Adrenal gland (tissue), 5 donors: ENCODE measurements around the gene GSTCD.

Source experiments
- POLR2A ChIP-seq, 2 donors: fragments of 450-650 bp; IDR thresholded peaks; one replicate each; pipeline ENCODE4 v1.6.1; 2017; ENCODE audit warnings: antibody characterized with exemption in 2 of 2, mild to moderate bottlenecking in 2 of 2, moderate library complexity in 1 of 2
- TF ChIP-seq, protein P1 (sequence below), 6 experiments: fragments of 450-650 bp in 4 of 6; fragments of 200-600 bp in 2 of 6; sonication (generic) in 1 of 6; IDR thresholded peaks; 1 replicate in 5 of 6; 2 replicates in 1 of 6; pipeline versions ENCODE4 v1.5.1 to v1.8.0; 2016 to 2021; ENCODE audit warnings: antibody characterized with exemption in 6 of 6, mild to moderate bottlenecking in 2 of 6, moderate library complexity in 1 of 6
- donor health status: DM: no; HTN: no; CAD: no.

GRCh38 chr4:105666693-105667092, 41.9 kb upstream of the GSTCD start:
- TF ChIP-seq, protein P1, sequence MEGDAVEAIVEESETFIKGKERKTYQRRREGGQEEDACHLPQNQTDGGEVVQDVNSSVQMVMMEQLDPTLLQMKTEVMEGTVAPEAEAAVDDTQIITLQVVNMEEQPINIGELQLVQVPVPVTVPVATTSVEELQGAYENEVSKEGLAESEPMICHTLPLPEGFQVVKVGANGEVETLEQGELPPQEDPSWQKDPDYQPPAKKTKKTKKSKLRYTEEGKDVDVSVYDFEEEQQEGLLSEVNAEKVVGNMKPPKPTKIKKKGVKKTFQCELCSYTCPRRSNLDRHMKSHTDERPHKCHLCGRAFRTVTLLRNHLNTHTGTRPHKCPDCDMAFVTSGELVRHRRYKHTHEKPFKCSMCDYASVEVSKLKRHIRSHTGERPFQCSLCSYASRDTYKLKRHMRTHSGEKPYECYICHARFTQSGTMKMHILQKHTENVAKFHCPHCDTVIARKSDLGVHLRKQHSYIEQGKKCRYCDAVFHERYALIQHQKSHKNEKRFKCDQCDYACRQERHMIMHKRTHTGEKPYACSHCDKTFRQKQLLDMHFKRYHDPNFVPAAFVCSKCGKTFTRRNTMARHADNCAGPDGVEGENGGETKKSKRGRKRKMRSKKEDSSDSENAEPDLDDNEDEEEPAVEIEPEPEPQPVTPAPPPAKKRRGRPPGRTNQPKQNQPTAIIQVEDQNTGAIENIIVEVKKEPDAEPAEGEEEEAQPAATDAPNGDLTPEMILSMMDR (IDR thresholded peaks at IDR 0.05) = peak in 4 of 6 experiments; percentile 19 to 37 (median 32)
- TF ChIP-seq POLR2A (IDR thresholded peaks at IDR 0.05) = no peak
